Measurements from ENCODE around the gene PTBP3. TPM values are rescaled to one million over a fixed set of nuclear protein-coding genes. Genes with fewer than 3 reads are reported as not detected.
"Not testable (repeated sequence)": the region's sequence is repeated elsewhere in the genome, so short reads cannot be mapped to it uniquely, and the experiment has no call there.

PTBP3 gene, protein sequence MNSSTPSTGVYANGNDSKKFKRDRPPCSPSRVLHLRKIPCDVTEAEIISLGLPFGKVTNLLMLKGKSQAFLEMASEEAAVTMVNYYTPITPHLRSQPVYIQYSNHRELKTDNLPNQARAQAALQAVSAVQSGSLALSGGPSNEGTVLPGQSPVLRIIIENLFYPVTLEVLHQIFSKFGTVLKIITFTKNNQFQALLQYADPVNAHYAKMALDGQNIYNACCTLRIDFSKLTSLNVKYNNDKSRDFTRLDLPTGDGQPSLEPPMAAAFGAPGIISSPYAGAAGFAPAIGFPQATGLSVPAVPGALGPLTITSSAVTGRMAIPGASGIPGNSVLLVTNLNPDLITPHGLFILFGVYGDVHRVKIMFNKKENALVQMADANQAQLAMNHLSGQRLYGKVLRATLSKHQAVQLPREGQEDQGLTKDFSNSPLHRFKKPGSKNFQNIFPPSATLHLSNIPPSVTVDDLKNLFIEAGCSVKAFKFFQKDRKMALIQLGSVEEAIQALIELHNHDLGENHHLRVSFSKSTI
- 29.7 and 39.9 TPM in 2 replicates for total RNA-seq (2014; rRNA removed; shearing (Covaris generic))

DNA sequence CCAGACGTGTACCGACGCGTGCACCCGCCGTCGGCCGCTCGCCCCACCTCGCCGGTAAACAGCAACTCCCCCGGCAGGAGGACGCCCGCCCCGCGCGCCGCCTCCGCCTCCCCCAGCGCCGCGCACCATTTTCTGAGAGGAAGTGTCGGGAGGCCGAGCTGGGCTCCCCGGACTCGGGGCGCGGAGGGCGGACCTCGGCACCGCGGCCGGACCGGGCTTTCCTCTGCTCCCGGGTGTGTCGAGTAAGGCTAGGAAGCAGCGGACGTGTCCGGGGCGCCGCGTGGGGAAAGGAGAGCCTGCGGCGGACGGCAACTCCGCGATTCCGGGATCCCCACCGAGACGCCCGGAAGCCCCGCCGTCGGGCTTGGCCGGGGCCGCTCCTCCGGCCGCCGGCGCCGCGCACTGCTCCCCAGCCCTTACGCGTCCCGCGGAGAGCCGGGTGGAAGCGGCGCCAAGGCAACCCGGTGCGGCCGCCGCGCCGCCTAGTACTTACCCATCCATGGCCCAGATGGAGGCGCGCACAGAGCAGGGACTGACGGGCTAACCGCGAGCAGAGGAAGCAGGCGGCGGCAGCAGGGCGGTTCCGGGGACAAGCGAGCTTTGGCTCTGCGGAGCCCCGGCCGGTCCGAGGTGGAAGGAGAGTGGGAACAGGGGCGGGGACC is at the start of gene PTBP3:
Gene PTBP3, minus strand, starts transcription at position 643 of the 662 bp plus-strand sequence. CDS start 35,754 bp downstream, outside the sequence.
- DNase-seq (ENCODE audit: low spot score) = peak; percentile 64
- in situ Hi-C loops (cut with HindIII; ENCODE audit: low sequenced_read_pairs) = no loop called here

DNA sequence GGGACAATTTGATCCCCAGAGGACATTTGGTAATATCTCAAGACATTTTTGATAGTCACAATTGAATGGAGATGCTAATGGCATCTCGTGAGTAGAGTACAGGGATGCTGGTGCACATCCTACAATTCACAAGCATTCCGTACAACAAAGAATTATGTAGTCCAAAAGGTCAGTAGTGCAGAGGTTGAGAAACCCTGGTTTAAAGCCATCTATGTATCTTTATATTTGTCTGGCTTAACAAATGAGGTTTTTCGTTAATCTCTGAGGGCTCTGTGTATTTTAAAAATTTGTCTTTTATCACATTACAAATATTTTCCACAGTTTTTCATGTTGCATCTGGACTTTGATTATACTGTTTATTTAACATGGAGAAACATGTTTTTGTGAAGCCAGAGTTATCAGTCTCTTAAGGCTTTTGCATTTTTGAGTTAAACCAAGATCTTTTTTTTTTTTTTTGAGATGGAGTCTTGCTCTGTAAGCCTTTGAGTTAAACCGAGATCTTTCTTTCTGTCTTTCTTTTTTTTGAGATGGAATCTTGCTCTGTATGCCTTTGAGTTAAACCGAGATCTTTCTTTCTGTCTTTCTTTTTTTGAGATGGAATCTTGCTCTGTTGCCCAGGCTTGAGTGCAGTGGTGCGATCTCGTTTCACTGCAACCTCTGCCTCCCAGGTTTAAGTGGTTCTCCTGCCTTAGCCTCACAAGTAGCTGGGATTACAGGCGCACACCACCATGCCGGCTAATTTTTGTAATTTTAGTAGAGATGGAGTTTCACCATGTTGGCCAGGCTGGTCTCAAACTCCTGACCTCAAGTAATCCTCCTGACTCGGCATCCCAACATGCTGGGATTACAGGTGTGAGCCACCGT is 49.3 kb upstream of the PTBP3 start:
- in situ Hi-C loops (cut with HindIII; ENCODE audit: low sequenced_read_pairs) = no loop called here
- no peak for DNase-seq (ENCODE audit: low spot score)

DNA sequence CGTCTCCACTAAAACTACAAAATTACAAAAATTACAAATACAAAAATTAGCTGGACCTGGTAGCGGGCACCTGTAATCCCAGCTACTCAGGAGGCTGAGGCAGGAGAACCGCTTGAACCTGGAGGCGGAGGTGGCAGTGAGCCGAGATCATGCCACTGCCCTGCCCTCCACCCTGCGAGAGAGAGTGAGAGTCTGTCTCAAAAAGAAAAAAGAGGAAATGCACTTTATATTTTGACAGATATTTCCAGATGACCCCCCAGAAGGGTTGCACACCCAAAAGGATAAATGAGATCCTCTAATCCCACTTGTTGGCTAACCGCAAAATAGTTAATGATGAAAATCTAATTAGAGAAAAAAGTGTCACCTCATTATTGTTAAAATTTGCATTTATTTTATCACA is 48.6 kb upstream of the PTBP3 start:
- in situ Hi-C loops (cut with HindIII; ENCODE audit: low sequenced_read_pairs) = no loop called here
- DNase-seq (ENCODE audit: low spot score) = no peak

DNA sequence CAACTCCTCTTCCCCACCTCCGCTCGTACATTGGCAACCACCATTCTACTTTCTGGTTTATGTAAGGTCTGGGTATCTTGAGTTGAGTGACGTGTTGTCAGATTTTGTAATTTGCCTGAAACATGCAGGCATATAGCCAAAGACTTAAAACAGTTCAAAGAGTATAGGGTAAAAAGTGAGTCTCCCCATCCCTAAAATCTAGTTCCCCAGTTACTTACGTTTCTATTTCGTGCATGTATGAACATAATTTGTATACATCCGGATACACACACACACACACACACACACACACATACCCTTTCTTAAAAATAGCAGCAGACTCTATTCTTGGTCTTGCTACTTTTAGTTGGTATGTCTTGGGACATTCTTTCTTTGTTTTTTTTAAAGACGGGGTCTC is 47.4 kb upstream of the PTBP3 start:
- DNase-seq (ENCODE audit: low spot score) = peak; percentile 17
- in situ Hi-C loops (cut with HindIII; ENCODE audit: low sequenced_read_pairs) = no loop called here

- DNase-seq (ENCODE audit: low spot score) = no peak
Measured at GRCh38 chr9:112380102-112380824, 46.8 kb upstream of the PTBP3 start, which contains the start of gene HSDL2. Gene HSDL2, plus strand, starts transcription at chr9:112380108. Its CDS starts 56 bp downstream, at chr9:112380164.

DNA sequence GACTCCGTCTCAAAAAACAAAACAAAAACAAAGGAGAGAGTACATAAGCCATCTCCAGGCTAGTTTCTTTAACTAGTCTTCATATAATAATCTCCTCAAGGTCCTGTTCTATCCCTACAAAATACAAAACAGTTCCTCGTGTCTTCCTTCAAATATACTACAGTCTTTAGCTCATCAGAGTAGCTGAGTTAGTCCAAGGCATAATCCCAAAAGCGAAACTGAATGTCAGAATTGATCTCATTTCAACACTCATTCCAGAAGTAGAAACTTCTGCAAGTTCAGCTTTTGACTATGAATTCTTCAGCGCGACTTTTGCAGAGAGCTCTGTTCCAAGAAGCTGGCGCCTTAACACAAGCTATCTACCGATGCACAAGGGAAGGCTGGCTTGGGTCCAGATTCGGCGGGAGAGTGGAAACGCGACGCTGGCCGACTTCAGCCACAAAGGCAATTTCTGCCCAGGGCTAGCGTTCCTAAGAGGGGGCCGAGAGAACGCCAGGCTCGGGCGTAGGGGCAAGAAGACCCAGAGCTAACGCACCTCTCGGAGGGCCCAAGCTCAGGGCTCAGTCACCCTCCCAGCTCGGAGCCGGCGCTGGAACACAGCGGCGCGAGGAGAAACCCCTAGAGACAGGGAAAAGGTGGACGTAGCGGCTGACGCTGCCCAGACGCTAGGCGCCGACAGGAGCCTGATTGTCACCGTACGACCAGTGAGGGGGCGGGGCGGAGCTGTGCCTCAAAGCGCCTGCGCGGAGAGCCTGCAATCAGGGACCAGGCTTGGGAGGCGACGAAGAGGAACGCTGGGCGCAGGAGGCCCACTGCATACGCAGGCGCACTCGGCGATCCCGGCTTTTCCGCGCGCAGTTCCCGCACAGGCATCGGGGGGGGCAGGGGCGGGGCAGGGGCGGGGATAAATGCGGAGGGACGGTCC is 46.0 kb upstream of the PTBP3 start:
- in situ Hi-C loops (cut with HindIII; ENCODE audit: low sequenced_read_pairs) = no loop called here
- peak; percentile 98 for DNase-seq (ENCODE audit: low spot score)

More at GRCh38 chr9:112380102-112380824, 46.8 kb upstream of the PTBP3 start, which contains the start of gene HSDL2:
- in situ Hi-C loops (cut with HindIII; ENCODE audit: low sequenced_read_pairs) = no loop called here

DNA sequence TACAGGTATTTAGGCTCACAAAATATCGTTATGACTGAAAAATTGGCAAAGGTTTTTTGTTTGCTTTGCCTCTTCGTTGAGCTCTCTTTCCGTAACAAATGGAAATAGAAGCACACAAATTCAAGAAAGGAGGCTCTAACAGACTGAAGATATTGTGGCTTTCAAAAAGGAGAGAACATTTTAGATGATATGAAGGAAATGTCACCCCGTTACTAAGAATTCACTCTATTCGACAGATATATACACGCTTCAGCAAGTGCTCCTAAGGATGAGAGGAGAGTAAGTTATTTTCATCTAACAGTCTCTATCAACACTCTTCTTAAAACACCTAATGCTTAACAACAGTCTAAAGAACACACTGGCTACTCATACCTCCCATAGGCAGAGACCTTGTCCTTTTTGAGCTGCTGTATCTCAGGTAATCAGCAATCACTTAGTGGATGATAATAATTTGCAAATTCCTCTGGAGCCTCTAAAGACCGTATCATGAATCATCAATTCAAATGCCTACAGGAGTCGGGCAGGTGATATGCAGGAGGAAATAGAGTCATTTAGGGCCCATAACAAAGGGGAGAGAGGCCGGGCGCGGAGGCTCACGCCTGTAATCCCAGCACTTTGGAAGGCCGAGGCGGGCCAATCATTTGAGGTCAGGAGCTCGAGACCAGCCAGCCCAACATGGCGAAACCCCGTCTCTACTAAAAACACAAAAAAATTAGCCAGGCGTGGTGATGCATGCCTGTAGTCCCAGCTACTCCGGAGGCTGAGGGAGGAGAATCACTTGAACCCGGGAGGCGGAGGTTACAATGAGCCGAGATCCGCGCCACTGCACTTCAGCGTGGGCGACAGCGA is 45.1 kb upstream of the PTBP3 start:
- peak; percentile 51 for DNase-seq (ENCODE audit: low spot score)
- in situ Hi-C loops (cut with HindIII; ENCODE audit: low sequenced_read_pairs) = no loop called here

GRCh38 chr9:112377684-112378327 is 44.4 kb upstream of the PTBP3 start:
- peak; percentile 9 for DNase-seq (ENCODE audit: low spot score)
- in situ Hi-C loops (cut with HindIII; ENCODE audit: low sequenced_read_pairs) = no loop called here

- no peak for DNase-seq (ENCODE audit: low spot score)
- in situ Hi-C loops (cut with HindIII; ENCODE audit: low sequenced_read_pairs) = no loop called here
Measured at GRCh38 chr9:112377087-112377486, 43.7 kb upstream of the PTBP3 start.

GRCh38 chr9:112375361-112375760 is 41.9 kb upstream of the PTBP3 start:
- in situ Hi-C loops (cut with HindIII; ENCODE audit: low sequenced_read_pairs) = no loop called here
- DNase-seq (ENCODE audit: low spot score) = no peak

DNA sequence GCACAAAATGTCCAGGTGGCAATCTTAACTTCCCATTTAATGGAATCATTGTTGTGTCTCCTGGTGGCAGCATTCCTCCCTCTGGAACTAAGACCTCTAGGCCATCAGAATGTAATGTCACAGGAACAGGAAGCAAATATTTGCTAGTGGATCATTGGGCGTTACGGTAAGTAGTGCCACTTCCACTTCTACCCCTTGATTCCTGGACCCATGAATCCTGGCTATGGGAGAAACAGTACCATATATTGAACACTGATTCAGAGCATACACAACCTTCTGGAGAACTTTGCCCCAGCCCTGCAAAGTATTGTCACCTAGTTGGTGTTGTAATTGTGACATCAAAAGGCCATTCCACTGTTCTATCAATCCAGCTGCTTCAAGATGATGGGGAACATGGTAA is 40.8 kb upstream of the PTBP3 start:
- in situ Hi-C loops (cut with HindIII; ENCODE audit: low sequenced_read_pairs); DNase-seq (ENCODE audit: low spot score): not testable (repeated sequence)

DNA sequence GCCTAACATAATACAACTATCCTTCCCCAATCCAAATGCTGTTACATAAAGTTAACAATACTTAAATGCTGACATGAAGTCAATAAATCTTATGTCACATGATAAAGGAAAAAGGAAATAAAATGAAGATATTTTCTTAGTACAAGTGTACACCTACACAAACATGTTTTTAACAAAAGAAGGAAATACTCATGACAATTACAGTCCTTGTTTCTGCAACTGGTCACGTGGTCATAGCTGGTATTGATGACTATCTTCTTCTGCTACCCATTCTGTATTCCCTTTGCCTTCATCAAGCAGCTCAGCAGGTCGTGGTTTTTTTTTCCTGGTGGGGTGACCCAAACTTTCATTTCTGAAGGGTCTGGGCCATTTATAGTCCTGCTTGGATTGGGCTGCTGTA is 40.2 kb upstream of the PTBP3 start:
- in situ Hi-C loops (cut with HindIII; ENCODE audit: low sequenced_read_pairs); DNase-seq (ENCODE audit: low spot score): not testable (repeated sequence)

DNA sequence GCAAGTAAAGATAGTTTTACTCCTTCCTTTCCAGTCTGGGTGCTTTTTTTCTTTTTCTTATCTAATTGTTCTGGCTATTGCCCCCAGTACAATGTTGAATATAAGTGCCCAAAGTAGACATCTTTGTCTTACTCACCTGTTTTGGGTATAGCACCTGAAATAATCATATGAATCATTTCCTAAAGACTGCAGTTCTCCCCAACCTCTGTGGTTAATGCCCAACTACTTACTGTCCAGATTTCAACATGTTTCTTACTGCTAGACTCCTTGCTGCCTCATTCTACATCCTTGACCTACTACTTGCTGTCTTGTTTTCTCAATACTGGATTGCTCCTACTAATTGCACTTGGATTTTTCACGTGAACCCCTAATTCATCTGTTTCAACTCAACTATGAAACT is 37.6 kb upstream of the PTBP3 start:
- DNase-seq (ENCODE audit: low spot score) = no peak
- in situ Hi-C loops (cut with HindIII; ENCODE audit: low sequenced_read_pairs) = no loop called here

DNA sequence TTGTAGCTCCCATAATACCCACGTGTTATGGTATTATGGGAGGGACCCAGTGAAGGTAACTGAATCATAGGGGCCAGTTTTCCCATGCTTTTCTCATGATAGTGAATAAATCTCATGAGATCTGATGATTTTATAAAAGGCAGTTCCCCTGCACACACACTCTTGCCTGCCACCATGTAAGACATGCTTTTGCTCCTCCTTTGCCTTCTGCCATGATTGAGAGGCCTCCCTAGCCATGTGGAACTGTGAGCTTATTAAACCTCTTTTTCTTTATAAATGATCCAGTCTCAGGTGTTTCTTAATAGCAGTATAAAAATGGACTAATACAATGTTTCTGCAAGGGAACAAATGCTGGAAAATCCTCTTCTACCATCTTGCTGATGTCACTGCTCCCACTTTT is 36.4 kb upstream of the PTBP3 start:
- in situ Hi-C loops (cut with HindIII; ENCODE audit: low sequenced_read_pairs) = no loop called here
- no peak for DNase-seq (ENCODE audit: low spot score)

GRCh38 chr9:112367465-112367864 is 34.0 kb upstream of the PTBP3 start:
- DNase-seq (ENCODE audit: low spot score) = no peak
- in situ Hi-C loops (cut with HindIII; ENCODE audit: low sequenced_read_pairs) = no loop called here

- in situ Hi-C loops (cut with HindIII; ENCODE audit: low sequenced_read_pairs) = no loop called here
- DNase-seq (ENCODE audit: low spot score) = no peak
Measured at GRCh38 chr9:112366591-112366990, 33.2 kb upstream of the PTBP3 start.

Data from G401 (cell line).